ENCODE results near the gene SNX32. TPM values are rescaled to one million over a fixed set of nuclear protein-coding genes. Genes with fewer than 3 reads are reported as not detected.

The SNX32 gene
- total and polyA plus RNA-seq, 2 of the 13 experiments (the other 11 are each of a cell fraction or from before 2014, with no cell fraction given) = 0.09 to 0.34 TPM

DNA sequence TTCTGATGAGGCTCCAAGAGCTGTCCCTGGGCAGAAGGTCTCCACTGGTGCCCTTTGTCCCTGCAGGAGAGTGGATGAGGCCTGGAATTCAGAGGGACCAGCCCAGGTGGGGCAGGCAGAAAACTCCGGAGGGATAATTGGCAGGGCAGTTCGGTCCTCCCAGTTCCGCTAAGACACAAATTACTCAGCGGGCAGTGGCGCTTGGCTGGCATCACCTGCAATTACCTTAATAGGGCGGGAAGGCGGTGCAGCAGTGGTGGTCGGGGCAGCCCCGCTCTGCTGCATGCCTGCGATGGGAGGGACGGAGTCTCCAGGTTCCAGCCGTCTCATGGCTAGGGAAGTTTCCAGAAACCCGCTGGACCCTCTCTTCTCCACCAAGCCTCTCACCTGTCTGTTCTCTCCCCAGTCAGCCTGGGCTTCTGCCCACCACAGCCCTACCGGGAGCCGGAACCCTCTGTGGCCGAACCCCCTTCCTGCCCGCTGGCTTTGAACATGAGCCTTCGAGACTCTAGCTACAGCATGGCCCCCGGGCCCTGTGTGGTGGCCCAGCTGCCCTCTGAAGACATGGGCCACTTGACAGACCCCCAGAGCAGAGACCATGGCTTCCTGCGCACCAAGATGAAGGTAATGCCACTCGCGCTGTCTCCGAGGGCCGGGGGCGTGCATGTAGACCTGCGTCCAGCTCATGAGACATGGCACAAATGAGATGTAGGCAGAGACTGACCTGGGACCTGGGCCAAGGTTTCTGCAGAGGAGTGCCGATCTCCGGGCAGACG, 40.0 kb upstream of the SNX32 start:
- H3K4me2 ChIP-seq (ENCODE audit: low read depth, low read length) = no peak overlapping the region
- H4K20me1 ChIP-seq (ENCODE audit: insufficient read depth, low read length) = no peaks in the 10 kb centered on the region
- FAIRE-seq = no peak
- BruUV-seq (replicated peaks) = no TSS peak
- intact Hi-C loops (cut with micrococcal nuclease; ENCODE audit: unreplicated experiment) = no loop called here
- peaks cover 25 to 87% of the 10 kb centered on the region in 2 experiments for H3K27me3 ChIP-seq (ENCODE audit: control insufficient read depth in 1 of 2, insufficient read depth in 2 of 2, low read length in 2 of 2)
- no peak overlapping the region for H3K27ac ChIP-seq (ENCODE audit: extremely low read length, insufficient read depth, low read length)
- no peaks in the 10 kb centered on the region for H3K79me2 ChIP-seq (ENCODE audit: insufficient read depth, low read length)
- peaks cover 35% of the 10 kb centered on the region for H3K4me1 ChIP-seq (ENCODE audit: insufficient read depth, low read length)
- POLR2A ChIA-PET = no interaction called here
- CTCF ChIA-PET (ENCODE audit: low intra/inter-chr PET ratio, low total read pairs) = interaction anchor here (1.7 kb wide), 1 partner anchor 14 kb away, joined by 3 read pairs; no protein-coding TSS in a partner anchor
- H3K9me3 ChIP-seq (ENCODE audit: low read length) = no peaks in the 10 kb centered on the region
- no peaks in the 10 kb centered on the region for H3K36me3 ChIP-seq (replicated peaks in 1 of 2; ENCODE audit: control insufficient read depth in 1 of 2, insufficient read depth in 2 of 2, low read length in 2 of 2)
- no peak for ATAC-seq
- H2AFZ ChIP-seq (ENCODE audit: low read length) = no peak overlapping the region
- no peak for DNase-seq (ENCODE audit: low spot score)
- H3K4me3 ChIP-seq (replicated peaks in 1 of 3; ENCODE audit: insufficient read depth in 1 of 3, low read depth in 2 of 3, low read length in 3 of 3) = no peak overlapping the region
- in situ Hi-C loops (cut with HindIII; ENCODE audit: extremely low pct_ligation_motif_present, low pct_unique_long_range_greater_than_20kb) = no loop called here
- 92% methylated on average over 12 of the region's 29 CpGs for WGBS (ENCODE audit: low lambda C conversion rate)
- no peak for TF ChIP-seq JARID2 (CRISPR knock-in tag; IDR thresholded peaks at IDR 0.05; ENCODE audit: insufficient replicate concordance)
- TF ChIP-seq PCBP2 (optimal IDR thresholded peaks at IDR 0.05; ENCODE audit: low read depth, low read length, poor library complexity, severe bottlenecking) = no peak
- no peak for TF ChIP-seq ZNF367 (CRISPR knock-in tag; IDR thresholded peaks at IDR 0.05; ENCODE audit: borderline replicate concordance)
- TF ChIP-seq KLF9 (CRISPR knock-in tag; IDR thresholded peaks at IDR 0.05; ENCODE audit: low read depth) = no peak
- no peak for TF ChIP-seq ATF3 (CRISPR knock-in tag; IDR thresholded peaks at IDR 0.05)
- TF ChIP-seq TMF1 (CRISPR knock-in tag; IDR thresholded peaks at IDR 0.05; ENCODE audit: low read depth) = no peak
- TF ChIP-seq CBX5 (CRISPR knock-in tag; IDR thresholded peaks at IDR 0.05; ENCODE audit: borderline replicate concordance) = no peak
- no peak for TF ChIP-seq CBFB (CRISPR knock-in tag; IDR thresholded peaks at IDR 0.05)
- TF ChIP-seq, protein P1, sequence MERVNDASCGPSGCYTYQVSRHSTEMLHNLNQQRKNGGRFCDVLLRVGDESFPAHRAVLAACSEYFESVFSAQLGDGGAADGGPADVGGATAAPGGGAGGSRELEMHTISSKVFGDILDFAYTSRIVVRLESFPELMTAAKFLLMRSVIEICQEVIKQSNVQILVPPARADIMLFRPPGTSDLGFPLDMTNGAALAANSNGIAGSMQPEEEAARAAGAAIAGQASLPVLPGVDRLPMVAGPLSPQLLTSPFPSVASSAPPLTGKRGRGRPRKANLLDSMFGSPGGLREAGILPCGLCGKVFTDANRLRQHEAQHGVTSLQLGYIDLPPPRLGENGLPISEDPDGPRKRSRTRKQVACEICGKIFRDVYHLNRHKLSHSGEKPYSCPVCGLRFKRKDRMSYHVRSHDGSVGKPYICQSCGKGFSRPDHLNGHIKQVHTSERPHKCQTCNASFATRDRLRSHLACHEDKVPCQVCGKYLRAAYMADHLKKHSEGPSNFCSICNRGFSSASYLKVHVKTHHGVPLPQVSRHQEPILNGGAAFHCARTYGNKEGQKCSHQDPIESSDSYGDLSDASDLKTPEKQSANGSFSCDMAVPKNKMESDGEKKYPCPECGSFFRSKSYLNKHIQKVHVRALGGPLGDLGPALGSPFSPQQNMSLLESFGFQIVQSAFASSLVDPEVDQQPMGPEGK (CRISPR knock-in tag; IDR thresholded peaks at IDR 0.05) = no peak
- TF ChIP-seq WIZ (CRISPR knock-in tag; IDR thresholded peaks at IDR 0.05) = no peak
- TF ChIP-seq ZFP82 (CRISPR knock-in tag; IDR thresholded peaks at IDR 0.05; ENCODE audit: borderline replicate concordance) = no peak
- no peak for TF ChIP-seq ERF (CRISPR knock-in tag; IDR thresholded peaks at IDR 0.05)
- no peak for TF ChIP-seq ZNF746 (CRISPR knock-in tag; IDR thresholded peaks at IDR 0.05)
- no peak overlapping the region for H3K9ac ChIP-seq (ENCODE audit: insufficient read depth, low read depth, low read length)
